Osteocyte (in vitro differentiated cells): Measurements from ENCODE around the gene VPS13D. TPM values are rescaled to one million over a fixed set of nuclear protein-coding genes. Genes with fewer than 3 reads are reported as not detected.

ENCODE experiments used
- DNase-seq: peaks from one replicate; pipeline ENCODE4 v3.0.0; 2021; ENCODE audit warnings: mixed read lengths; ENCODE audit not compliant: unreplicated experiment; ENCODE audit errors: extremely low spot score
- H3K27ac Mint-ChIP-seq: one replicate; pipeline ENCODE4 v1.8.0; 2021; ENCODE audit warnings: mild to moderate bottlenecking, mixed read lengths; ENCODE audit not compliant: unreplicated experiment
- H3K27me3 Mint-ChIP-seq: one replicate; pipeline ENCODE4 v1.8.0; 2021; ENCODE audit warnings: mixed read lengths; ENCODE audit not compliant: unreplicated experiment
- H3K36me3 Mint-ChIP-seq: one replicate; pipeline ENCODE4 v1.8.0; 2021; ENCODE audit warnings: mixed read lengths; ENCODE audit not compliant: unreplicated experiment
- H3K4me1 Mint-ChIP-seq: one replicate; pipeline ENCODE4 v1.8.0; 2021; ENCODE audit warnings: mixed read lengths; ENCODE audit not compliant: unreplicated experiment
- H3K4me3 Mint-ChIP-seq: one replicate; pipeline ENCODE4 v1.8.0; 2021; ENCODE audit warnings: mild to moderate bottlenecking, moderate library complexity, mixed read lengths; ENCODE audit not compliant: unreplicated experiment
- H3K9me3 Mint-ChIP-seq: one replicate; pipeline ENCODE4 v1.8.0; 2021; ENCODE audit warnings: mixed read lengths; ENCODE audit not compliant: unreplicated experiment
- total RNA-seq: library from RNA; stranded (reverse); gene quantifications from 2 replicates; pipeline ENCODE4 v1.2.1, GENCODE V29; 2021
- TF ChIP-seq, protein P1 (sequence below): fragments of 200-600 bp; sonication (generic); IDR thresholded peaks from 2 replicates; pipeline ENCODE4 v1.5.0; 2021; ENCODE audit warnings: antibody characterized with exemption, mild to moderate bottlenecking, moderate library complexity

VPS13D gene
- total RNA-seq, 1 donor from 2014 or later, result 41.1 TPM

GRCh38 chr1:12481928-12482327 is 252.1 kb downstream of the VPS13D start:
- H3K27me3 Mint-ChIP-seq, result no peaks in the 10 kb centered on the region
- DNase-seq, result no peak
- TF ChIP-seq, protein P1, sequence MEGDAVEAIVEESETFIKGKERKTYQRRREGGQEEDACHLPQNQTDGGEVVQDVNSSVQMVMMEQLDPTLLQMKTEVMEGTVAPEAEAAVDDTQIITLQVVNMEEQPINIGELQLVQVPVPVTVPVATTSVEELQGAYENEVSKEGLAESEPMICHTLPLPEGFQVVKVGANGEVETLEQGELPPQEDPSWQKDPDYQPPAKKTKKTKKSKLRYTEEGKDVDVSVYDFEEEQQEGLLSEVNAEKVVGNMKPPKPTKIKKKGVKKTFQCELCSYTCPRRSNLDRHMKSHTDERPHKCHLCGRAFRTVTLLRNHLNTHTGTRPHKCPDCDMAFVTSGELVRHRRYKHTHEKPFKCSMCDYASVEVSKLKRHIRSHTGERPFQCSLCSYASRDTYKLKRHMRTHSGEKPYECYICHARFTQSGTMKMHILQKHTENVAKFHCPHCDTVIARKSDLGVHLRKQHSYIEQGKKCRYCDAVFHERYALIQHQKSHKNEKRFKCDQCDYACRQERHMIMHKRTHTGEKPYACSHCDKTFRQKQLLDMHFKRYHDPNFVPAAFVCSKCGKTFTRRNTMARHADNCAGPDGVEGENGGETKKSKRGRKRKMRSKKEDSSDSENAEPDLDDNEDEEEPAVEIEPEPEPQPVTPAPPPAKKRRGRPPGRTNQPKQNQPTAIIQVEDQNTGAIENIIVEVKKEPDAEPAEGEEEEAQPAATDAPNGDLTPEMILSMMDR, result no peak
- no peak overlapping the region for H3K27ac Mint-ChIP-seq
- peaks cover 7% of the 10 kb centered on the region for H3K36me3 Mint-ChIP-seq
- H3K4me1 Mint-ChIP-seq, result peaks cover 59% of the 10 kb centered on the region
- no peak overlapping the region for H3K4me3 Mint-ChIP-seq
- no peaks in the 10 kb centered on the region for H3K9me3 Mint-ChIP-seq

DNA sequence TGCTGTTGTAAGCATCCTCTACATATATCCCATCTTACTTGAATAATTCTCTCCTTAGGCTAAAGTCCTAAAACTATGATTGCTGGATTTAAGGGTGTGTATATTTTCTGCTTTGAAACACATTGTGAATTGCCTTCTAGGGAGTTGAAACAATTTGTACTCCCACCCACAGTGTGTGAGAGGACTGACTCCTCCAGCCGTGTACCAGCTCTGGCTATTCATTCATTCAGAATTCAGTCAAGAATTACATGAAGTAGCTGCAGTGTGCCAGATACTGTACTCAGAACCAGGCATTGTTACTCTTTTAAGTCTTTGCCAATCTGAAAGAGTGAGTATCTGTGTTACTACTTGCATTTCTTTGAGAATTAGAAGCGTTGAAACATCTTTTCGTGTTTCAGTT is 253.2 kb downstream of the VPS13D start:
- DNase-seq, result no peak
- no peaks in the 10 kb centered on the region for H3K9me3 Mint-ChIP-seq
- TF ChIP-seq, protein P1, result no peak
- no peaks in the 10 kb centered on the region for H3K27me3 Mint-ChIP-seq
- no peak overlapping the region for H3K4me3 Mint-ChIP-seq
- H3K4me1 Mint-ChIP-seq, result peaks cover 61% of the 10 kb centered on the region
- H3K36me3 Mint-ChIP-seq, result peaks cover 3% of the 10 kb centered on the region
- no peak overlapping the region for H3K27ac Mint-ChIP-seq

GRCh38 chr1:12485231-12486058 is 255.6 kb downstream of the VPS13D start:
- no peak for DNase-seq
- Mint-ChIP-seq H3K36me3 (peaks cover 3% of the 10 kb centered on the region), H3K27ac (peak overlapping the region; percentile 67), H3K4me1 (peaks cover 45% of the 10 kb centered on the region), H3K4me3 (no peak overlapping the region), H3K9me3 (no peaks in the 10 kb centered on the region), H3K27me3 (no peaks in the 10 kb centered on the region)
- TF ChIP-seq, protein P1, result no peak

- H3K4me3 Mint-ChIP-seq, result no peak overlapping the region
These were observed 256.2 kb downstream of the VPS13D start for GRCh38 chr1:12486059-12486341.

DNA sequence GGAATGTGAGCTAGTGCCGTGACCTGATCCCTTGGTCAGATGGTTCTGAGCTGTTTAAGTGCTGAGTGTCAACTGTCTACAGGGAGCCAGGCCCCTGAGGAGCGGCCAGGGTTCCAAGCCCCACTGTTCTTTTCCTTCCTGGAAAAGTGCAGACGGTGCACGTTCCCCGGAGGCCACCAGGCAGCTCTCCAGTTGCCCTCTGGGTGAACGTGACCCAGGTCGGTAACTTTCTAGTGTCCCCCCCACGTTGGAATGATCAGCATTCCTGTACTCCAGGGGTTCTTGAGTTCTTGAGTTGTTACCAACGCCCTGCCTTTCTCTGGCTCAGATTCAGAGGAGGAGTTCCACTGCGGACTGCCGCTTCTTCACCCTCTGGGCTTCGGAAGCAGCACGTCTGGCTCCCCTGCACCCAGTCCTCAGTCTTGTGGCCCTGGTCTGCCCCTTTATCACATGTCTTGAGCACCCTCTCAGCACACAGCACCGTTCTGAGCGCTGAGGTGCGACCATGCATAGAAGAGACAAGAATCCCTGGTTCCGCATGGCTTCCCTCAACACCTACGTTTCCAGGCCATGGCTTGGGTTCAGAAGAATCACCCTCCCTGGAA is 256.7 kb downstream of the VPS13D start:
- H3K36me3 Mint-ChIP-seq, result peaks cover 6% of the 10 kb centered on the region
- peak overlapping the region; percentile 27 for H3K4me3 Mint-ChIP-seq
- DNase-seq, result no peak
- peak overlapping the region; percentile 67 for H3K27ac Mint-ChIP-seq
- peaks cover 34% of the 10 kb centered on the region for H3K4me1 Mint-ChIP-seq
- H3K9me3 Mint-ChIP-seq, result no peaks in the 10 kb centered on the region
- H3K27me3 Mint-ChIP-seq, result no peaks in the 10 kb centered on the region
- TF ChIP-seq, protein P1, result no peak

More at GRCh38 chr1:12486059-12486341, 256.2 kb downstream of the VPS13D start:
- DNase-seq, result no peak
- peak overlapping the region; percentile 67 for H3K27ac Mint-ChIP-seq
- peaks cover 5% of the 10 kb centered on the region for H3K36me3 Mint-ChIP-seq
- H3K9me3 Mint-ChIP-seq, result no peaks in the 10 kb centered on the region
- TF ChIP-seq, protein P1, result no peak
- no peaks in the 10 kb centered on the region for H3K27me3 Mint-ChIP-seq
- H3K4me1 Mint-ChIP-seq, result peaks cover 39% of the 10 kb centered on the region
